ENCODE data around the gene IGSF21.

Gene IGSF21

GRCh38 chr1:18191037-18191436, 83.4 kb downstream of the IGSF21 start:
- DNase-seq (ENCODE audit: low read depth), result no peak
- no peak overlapping the region for H3K4me3 ChIP-seq (ENCODE audit: low read length)
- TF ChIP-seq CTCF (conservative IDR thresholded peaks at IDR 0.05; ENCODE audit: low read length), result no peak

GRCh38 chr1:18191481-18192155, 84.0 kb downstream of the IGSF21 start:
- TF ChIP-seq CTCF (conservative IDR thresholded peaks at IDR 0.05; ENCODE audit: low read length), result no peak
- no peak for DNase-seq (ENCODE audit: low read depth)
- no peak overlapping the region for H3K4me3 ChIP-seq (ENCODE audit: low read length)

- DNase-seq (ENCODE audit: low read depth), result no peak
- no peak overlapping the region for H3K4me3 ChIP-seq (ENCODE audit: low read length)
- TF ChIP-seq CTCF (conservative IDR thresholded peaks at IDR 0.05; ENCODE audit: low read length), result no peak
Observed at GRCh38 chr1:18192182-18192581, 84.6 kb downstream of the IGSF21 start.

DNA sequence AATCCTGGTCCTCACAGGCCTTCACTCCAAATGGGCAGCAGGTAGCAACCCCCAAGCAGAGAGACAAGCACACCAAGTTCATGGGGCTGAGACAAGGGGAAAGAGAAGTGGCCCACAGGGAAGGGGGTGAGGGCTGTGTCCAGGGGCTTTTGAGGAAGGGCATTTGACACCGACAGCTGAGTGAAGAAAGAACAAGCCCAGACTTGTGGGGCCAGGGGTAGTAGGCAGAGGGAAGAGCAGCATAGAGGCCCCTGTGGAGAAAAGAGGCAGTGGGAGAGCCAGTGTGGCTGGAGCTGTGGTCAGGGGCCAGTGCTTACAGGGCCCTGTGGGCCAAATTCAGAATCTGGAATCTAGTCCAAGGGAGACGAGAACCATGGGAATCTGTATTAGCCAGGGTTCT, 85.4 kb downstream of the IGSF21 start:
- no peak overlapping the region for H3K4me3 ChIP-seq (ENCODE audit: low read length)
- no peak for DNase-seq (ENCODE audit: low read depth)
- no peak for TF ChIP-seq CTCF (conservative IDR thresholded peaks at IDR 0.05; ENCODE audit: low read length)

DNA sequence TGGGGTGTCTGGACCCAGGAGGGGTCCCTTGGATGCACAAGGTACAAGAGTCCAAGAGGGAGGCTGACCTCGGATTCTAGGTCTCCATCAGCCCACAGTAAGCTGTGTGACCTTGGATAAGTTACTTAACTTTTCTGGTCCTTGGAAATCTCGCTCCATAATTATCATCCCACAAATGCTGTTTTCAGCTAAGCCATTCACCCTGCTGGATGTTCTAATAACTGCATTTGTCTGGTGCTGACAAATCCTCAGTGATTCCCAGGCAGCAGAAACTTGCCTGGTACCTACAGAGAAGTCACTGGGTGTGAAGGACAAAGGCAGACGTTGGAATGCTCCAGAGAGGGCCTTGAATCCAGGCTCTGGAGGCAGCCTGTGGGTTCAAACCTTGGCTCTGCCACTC, 89.7 kb downstream of the IGSF21 start:
- no peak for TF ChIP-seq CTCF (conservative IDR thresholded peaks at IDR 0.05; ENCODE audit: low read length)
- no peak for DNase-seq (ENCODE audit: low read depth)
- H3K4me3 ChIP-seq (ENCODE audit: low read length), result no peak overlapping the region

GRCh38 chr1:18198260-18198659, 90.7 kb downstream of the IGSF21 start:
- peak; percentile 11 for DNase-seq (ENCODE audit: low read depth)
- no peak overlapping the region for H3K4me3 ChIP-seq (ENCODE audit: low read length)
- TF ChIP-seq CTCF (conservative IDR thresholded peaks at IDR 0.05; ENCODE audit: low read length), result no peak

- no peak for TF ChIP-seq CTCF (conservative IDR thresholded peaks at IDR 0.05; ENCODE audit: low read length)
- DNase-seq (ENCODE audit: low read depth), result no peak
- no peak overlapping the region for H3K4me3 ChIP-seq (ENCODE audit: low read length)
Observed at GRCh38 chr1:18199462-18199861, 91.9 kb downstream of the IGSF21 start.

Data from AG10803 (cell line).